HEK293 (cell line): Measurements from ENCODE around the gene ZNF599.

Source experiments
- CTCF ChIA-PET: fragments of 350-600 bp; formaldehyde crosslinking; extraction: SDS; loops from one replicate; lab custom pipeline; 2021; ENCODE audit warnings: antibody characterized with exemption; lab: Yijun Ruan, JAX
- POLR2A ChIA-PET: fragments of 300-600 bp; formaldehyde crosslinking; extraction: SDS; loops from one replicate; lab custom pipeline; 2020; ENCODE audit warnings: antibody characterized with exemption, inconsistent platforms; lab: Yijun Ruan, JAX
- H3K27ac ChIP-seq: fragments of 200-500 bp; sonication (Bioruptor generic); 2 replicates; pipeline ENCODE4 v1.5.1; 2014; ENCODE audit warnings: low read depth, low read length, control low read depth, inconsistent platforms; ENCODE audit errors: extremely low read depth
- H3K36me3 ChIP-seq, 2 experiments: fragments of 200-500 bp in 1 of 2; sonication (Bioruptor generic) in 1 of 2; 1 replicate in 1 of 2; 2 replicates in 1 of 2; pipeline ENCODE4 v1.5.1; 2014 to 2017; ENCODE audit warnings: inconsistent platforms in 2 of 2, low read length in 2 of 2; ENCODE audit not compliant: control insufficient read depth in 2 of 2, insufficient read depth in 1 of 2
- H3K4me1 ChIP-seq: fragments of 200-500 bp; sonication (Bioruptor generic); 2 replicates; pipeline ENCODE4 v1.5.1; 2014; ENCODE audit warnings: mild to moderate bottlenecking, low read length, inconsistent platforms; ENCODE audit not compliant: control insufficient read depth, insufficient read depth
- H3K4me3 ChIP-seq: 2 replicates; pipeline ENCODE4 v1.5.1; 2011; ENCODE audit warnings: low read depth, mild to moderate bottlenecking, control low read depth, low read length, moderate library complexity
- H3K9me3 ChIP-seq: fragments of 200-500 bp; sonication (Bioruptor generic); 2 replicates; pipeline ENCODE4 v1.5.1; 2014; ENCODE audit warnings: low read depth, low read length, inconsistent platforms; ENCODE audit not compliant: control insufficient read depth, insufficient read depth
- GLI2 ChIP-seq: fragments of 450-650 bp; formaldehyde crosslinking; IDR thresholded peaks from 2 replicates; pipeline ENCODE4; 2017; ENCODE audit warnings: missing biosample characterization, missing genetic modification characterization, low read depth, borderline replicate concordance
- HOXC10 ChIP-seq: sonication (generic); formaldehyde crosslinking; IDR thresholded peaks from 2 replicates; pipeline ENCODE4 v1.8.1; 2023; ENCODE audit warnings: mild to moderate bottlenecking, missing genetic modification reagents
- HOXD13 ChIP-seq: sonication (generic); formaldehyde crosslinking; IDR thresholded peaks from 2 replicates; pipeline ENCODE4 v1.8.0; 2022; ENCODE audit warnings: missing genetic modification reagents, borderline replicate concordance
- KLF8 ChIP-seq: fragments of 450-650 bp; formaldehyde crosslinking; IDR thresholded peaks from 2 replicates; pipeline ENCODE4 v1.5.1; 2016; ENCODE audit warnings: missing biosample characterization, missing genetic modification characterization
- RBAK ChIP-seq: fragments of 450-650 bp; formaldehyde crosslinking; IDR thresholded peaks from 2 replicates; pipeline ENCODE4 v1.5.1; 2016; ENCODE audit warnings: missing biosample characterization, missing genetic modification characterization
- SCRT2 ChIP-seq: fragments of 450-650 bp; formaldehyde crosslinking; IDR thresholded peaks from 2 replicates; pipeline ENCODE4 v1.5.1; 2016; ENCODE audit warnings: missing biosample characterization, missing genetic modification characterization
- SP7 ChIP-seq: fragments of 450-650 bp; formaldehyde crosslinking; IDR thresholded peaks from 2 replicates; pipeline ENCODE4 v1.5.1; 2016; ENCODE audit warnings: missing biosample characterization, missing genetic modification characterization
- TRIM28 ChIP-seq: IDR thresholded peaks from 2 replicates; pipeline ENCODE4 v1.6.1; 2011; ENCODE audit warnings: low read length, control low read depth, borderline replicate concordance
- ZFHX2 ChIP-seq: fragments of 450-650 bp; formaldehyde crosslinking; conservative IDR thresholded peaks from 2 replicates; pipeline ENCODE4 v1.5.1; 2016; ENCODE audit warnings: missing biosample characterization, missing genetic modification characterization
- ZNF114 ChIP-seq: fragments of 450-650 bp; formaldehyde crosslinking; IDR thresholded peaks from 2 replicates; pipeline ENCODE4 v1.5.0; 2017; ENCODE audit warnings: missing biosample characterization, missing genetic modification characterization
- ZNF157 ChIP-seq: fragments of 450-650 bp; formaldehyde crosslinking; IDR thresholded peaks from 2 replicates; pipeline ENCODE4 v1.5.1; 2016; ENCODE audit warnings: missing biosample characterization, missing genetic modification characterization
- ZNF2 ChIP-seq: fragments of 450-650 bp; formaldehyde crosslinking; IDR thresholded peaks from 2 replicates; pipeline ENCODE4 v1.5.1; 2016; ENCODE audit warnings: missing biosample characterization, missing genetic modification characterization
- ZNF24 ChIP-seq: fragments of 450-650 bp; formaldehyde crosslinking; IDR thresholded peaks from 2 replicates; pipeline ENCODE4 v1.5.1; 2016; ENCODE audit warnings: missing biosample characterization, missing genetic modification characterization
- ZNF274 ChIP-seq, 2 experiments: fragments of 200-500 bp in 1 of 2; fragments of 450-650 bp in 1 of 2; sonication (Bioruptor generic) in 1 of 2; formaldehyde crosslinking in 1 of 2; IDR thresholded peaks; 2 replicates each; pipeline versions ENCODE4 v1.5.1 to v1.6.1; 2014 to 2016; ENCODE audit warnings: borderline replicate concordance in 1 of 2, inconsistent platforms in 1 of 2, low read length in 1 of 2, missing biosample characterization in 1 of 2, missing genetic modification characterization in 1 of 2
- ZNF335 ChIP-seq: fragments of 450-650 bp; formaldehyde crosslinking; conservative IDR thresholded peaks from 2 replicates; pipeline ENCODE4 v1.5.1; 2016; ENCODE audit warnings: missing biosample characterization, missing genetic modification characterization
- ZNF366 ChIP-seq: fragments of 450-650 bp; formaldehyde crosslinking; conservative IDR thresholded peaks from 2 replicates; pipeline ENCODE4 v1.5.1; 2016; ENCODE audit warnings: missing biosample characterization, missing genetic modification characterization
- ZNF423 ChIP-seq: fragments of 450-650 bp; formaldehyde crosslinking; IDR thresholded peaks from 2 replicates; pipeline ENCODE4 v1.5.1; 2016; ENCODE audit warnings: missing biosample characterization, missing genetic modification characterization
- ZNF544 ChIP-seq: fragments of 450-650 bp; formaldehyde crosslinking; IDR thresholded peaks from 2 replicates; pipeline ENCODE4 v1.5.0; 2017; ENCODE audit warnings: missing biosample characterization, missing genetic modification characterization
- ZNF549 ChIP-seq: fragments of 450-650 bp; IDR thresholded peaks from 2 replicates; pipeline ENCODE4 v1.5.1; 2018; ENCODE audit warnings: missing biosample characterization, missing genetic modification characterization, mild to moderate bottlenecking, inconsistent platforms, moderate library complexity
- ZNF621 ChIP-seq: fragments of 450-650 bp; formaldehyde crosslinking; IDR thresholded peaks from 2 replicates; pipeline ENCODE4 v1.5.1; 2017; ENCODE audit warnings: missing biosample characterization, missing genetic modification characterization
- ZNF654 ChIP-seq: fragments of 450-650 bp; formaldehyde crosslinking; IDR thresholded peaks from 2 replicates; pipeline ENCODE4 v1.5.1; 2016; ENCODE audit warnings: low read depth, missing biosample characterization, missing genetic modification characterization
- ZNF747 ChIP-seq: fragments of 450-650 bp; formaldehyde crosslinking; IDR thresholded peaks from 2 replicates; pipeline ENCODE4 v1.5.1; 2016; ENCODE audit warnings: missing biosample characterization, missing genetic modification characterization
- ZNF785 ChIP-seq: fragments of 450-650 bp; formaldehyde crosslinking; IDR thresholded peaks from 2 replicates; pipeline ENCODE4 v1.5.1; 2016; ENCODE audit warnings: missing biosample characterization, missing genetic modification characterization
- ZNF792 ChIP-seq: fragments of 450-650 bp; formaldehyde crosslinking; IDR thresholded peaks from 2 replicates; pipeline ENCODE4 v1.5.1; 2016; ENCODE audit warnings: missing biosample characterization, missing genetic modification characterization
- TF ChIP-seq, protein P1 (sequence below): fragments of 450-650 bp; formaldehyde crosslinking; IDR thresholded peaks from 2 replicates; pipeline ENCODE4 v1.5.1; 2017; ENCODE audit warnings: missing biosample characterization, missing genetic modification characterization
- TF ChIP-seq, protein P2 (sequence below): fragments of 450-650 bp; formaldehyde crosslinking; IDR thresholded peaks from 2 replicates; pipeline ENCODE4 v1.5.1; 2017; ENCODE audit warnings: missing biosample characterization, missing genetic modification characterization

Gene ZNF599

DNA sequence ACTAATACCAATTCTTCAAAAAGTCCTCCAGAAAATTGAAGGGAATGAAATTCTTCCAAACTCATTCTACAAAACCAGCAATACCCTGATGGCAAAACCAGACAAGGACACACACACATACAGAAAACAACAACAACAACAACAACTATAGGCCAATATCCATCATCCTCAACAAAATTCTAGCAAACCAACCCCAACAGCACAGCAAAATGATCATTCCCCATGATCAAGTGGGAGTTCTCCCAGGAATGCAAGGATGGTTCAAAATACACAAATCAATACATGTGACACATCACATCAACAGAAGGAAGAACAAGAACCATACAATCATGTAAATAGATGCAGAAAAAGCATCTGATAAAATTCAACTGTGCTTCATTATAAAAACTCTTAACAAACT lies 57.7 kb downstream of the ZNF599 start:
- CTCF ChIA-PET = interaction anchor here (0.9 to 6.9 kb wide), 3 partner anchors 10 to 158 kb away, joined by 3 to 163 read pairs (median 35); no protein-coding TSS in a partner anchor

DNA sequence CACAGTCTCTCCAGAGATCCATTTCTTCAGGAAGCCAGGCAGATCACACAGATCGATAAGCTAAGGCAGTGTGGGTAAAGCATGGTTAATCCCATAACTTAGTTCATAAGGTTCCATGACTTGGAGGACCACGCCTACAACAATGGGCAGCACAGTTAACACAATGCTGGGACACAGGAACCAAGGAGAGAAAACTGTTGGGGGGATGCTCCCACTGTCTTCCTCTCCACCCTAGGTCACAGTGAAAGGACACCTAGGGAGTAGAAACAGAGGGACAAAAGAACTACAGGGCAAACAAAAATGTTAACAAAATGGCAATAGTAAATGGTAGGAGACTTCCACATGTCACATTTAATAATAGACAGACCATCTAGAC lies 59.8 kb downstream of the ZNF599 start:
- H3K4me3 ChIP-seq = no peak overlapping the region
- H3K9me3 ChIP-seq = peaks cover 33% of the 10 kb centered on the region
- 0 out of 3 replicates have a peak, but pooled peaks cover 0 to 5% of the 10 kb centered on the region in 2 experiments for H3K36me3 ChIP-seq
- H3K4me1 ChIP-seq = no peaks in the 10 kb centered on the region
- POLR2A ChIA-PET = interaction anchor here (1.3 kb wide), 1 partner anchor 36 kb away, joined by 4 read pairs; the partner anchor contains the start of gene ZNF302
- no peak overlapping the region for H3K27ac ChIP-seq
- CTCF ChIA-PET = interaction anchor here (0.5 to 6.9 kb wide), 39 partner anchors 8 to 1297 kb away, joined by 3 to 163 read pairs (median 6); partner anchors contain the start of genes ZNF181, ZNF30 and ZNF302
- TF ChIP-seq ZNF544 (no peak), RBAK (no peak), TRIM28 (peak; percentile 98; the same call in 1 of the 2 replicates)

More for the DNA sequence above, 57.7 kb downstream of the ZNF599 start:
- Histone ChIP-seq H3K4me3 (no peak overlapping the region), H3K36me3 (peaks cover 0 to 8% of the 10 kb centered on the region in 2 experiments; a peak in 1 of 3 replicates), H3K27ac (no peak overlapping the region), H3K4me1 (no peaks in the 10 kb centered on the region), H3K9me3 (peaks cover 38% of the 10 kb centered on the region)
- no peak for TF ChIP-seq ZNF335 (tag by site-specific recombination)
- TF ChIP-seq ZNF274 (IDR thresholded peaks at IDR 0.05; ENCODE audit: low read length) = no peak
- peak; percentile 83; the same call in 1 of the 2 replicates for TF ChIP-seq ZNF274 (tag by site-specific recombination; IDR thresholded peaks at IDR 0.05; ENCODE audit: borderline replicate concordance)
- 0 out of 2 replicates have a peak, but pooled peaks have one; percentile 55 for TF ChIP-seq ZNF114 (tag by site-specific recombination)
- TF ChIP-seq ZNF549 (tag by site-specific recombination) = no peak
- TF ChIP-seq ZNF157 (tag by site-specific recombination) = 0 out of 2 replicates have a peak, but pooled peaks have one; percentile 29
- TF ChIP-seq ZNF785 (tag by site-specific recombination) = no peak
- no peak for TF ChIP-seq ZFHX2 (tag by site-specific recombination)
- no peak for TF ChIP-seq GLI2 (tag by site-specific recombination)
- POLR2A ChIA-PET = no interaction called here

DNA sequence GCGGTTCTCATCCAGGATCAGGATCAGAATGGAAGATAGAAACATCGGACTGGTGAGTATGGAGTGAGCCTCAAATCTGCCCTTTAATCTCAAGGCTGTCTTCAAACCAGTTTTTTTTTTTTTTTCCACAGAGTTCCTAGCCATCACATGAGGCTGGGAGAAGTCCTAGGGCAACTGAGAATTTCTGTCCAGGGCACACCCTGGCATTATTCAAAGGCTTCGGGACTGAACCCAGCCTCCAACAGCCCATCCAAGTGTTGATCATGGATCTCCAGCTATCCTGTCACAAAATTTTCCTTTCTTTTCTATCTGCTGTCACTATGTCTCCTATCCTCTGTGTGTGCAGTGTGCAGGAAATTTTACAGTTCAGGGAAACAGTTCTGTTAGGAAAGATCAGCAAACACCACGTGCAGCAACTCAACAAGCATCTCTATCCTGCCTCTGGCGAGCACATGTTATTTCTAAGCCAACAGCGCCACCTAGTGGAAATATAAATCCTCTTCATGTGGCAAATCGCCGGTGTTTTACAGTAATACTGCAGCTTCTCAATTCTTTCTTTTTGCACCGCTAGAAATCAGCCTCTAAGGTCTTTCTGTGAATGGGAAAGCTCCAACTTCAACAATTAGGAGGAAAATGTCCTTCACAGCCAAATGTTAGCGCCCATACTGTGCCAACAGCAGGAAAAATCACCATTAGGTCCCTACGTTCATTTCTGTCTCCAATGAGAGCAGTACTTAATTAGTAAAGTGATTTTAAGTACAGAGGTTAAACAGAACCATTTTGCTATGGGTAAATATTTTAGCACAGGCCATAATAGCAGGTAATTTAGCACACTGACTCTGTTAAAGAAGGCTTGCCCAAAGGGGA lies 60.4 kb downstream of the ZNF599 start:
- no peaks in the 10 kb centered on the region for H3K4me1 ChIP-seq
- H3K27ac ChIP-seq = no peak overlapping the region
- CTCF ChIA-PET = interaction anchor here (0.5 to 6.9 kb wide), 63 partner anchors 9 to 1297 kb away, joined by 3 to 163 read pairs (median 4); partner anchors contain the start of genes ZNF181, ZNF30 and ZNF302
- POLR2A ChIA-PET = interaction anchor here (1.3 kb wide), 1 partner anchor 35 kb away, joined by 4 read pairs; the partner anchor contains the start of gene ZNF302
- no peak overlapping the region for H3K4me3 ChIP-seq
- H3K9me3 ChIP-seq = peaks cover 37% of the 10 kb centered on the region
- 0 out of 3 replicates have a peak, but pooled peaks cover 0 to 5% of the 10 kb centered on the region in 2 experiments for H3K36me3 ChIP-seq
- TF ChIP-seq HOXD13 (CRISPR knock-in tag) (no peak), SP7 (tag by site-specific recombination) (peak; percentile 25; the same call in 1 of the 2 replicates), SCRT2 (tag by site-specific recombination) (peak; percentile 89), ZNF785 (tag by site-specific recombination) (no peak), KLF8 (tag by site-specific recombination) (no peak), ZNF366 (tag by site-specific recombination) (no peak), ZNF621 (tag by site-specific recombination) (no peak), ZNF423 (tag by site-specific recombination) (no peak), ZNF24 (tag by site-specific recombination) (no peak), ZNF792 (tag by site-specific recombination) (no peak), ZNF2 (tag by site-specific recombination) (peak; percentile 79; the same call in 1 of the 2 replicates), ZNF747 (tag by site-specific recombination) (no peak), HOXC10 (CRISPR knock-in tag) (no peak), ZNF654 (tag by site-specific recombination) (peak; percentile 100)
- TF ChIP-seq, protein P1, sequence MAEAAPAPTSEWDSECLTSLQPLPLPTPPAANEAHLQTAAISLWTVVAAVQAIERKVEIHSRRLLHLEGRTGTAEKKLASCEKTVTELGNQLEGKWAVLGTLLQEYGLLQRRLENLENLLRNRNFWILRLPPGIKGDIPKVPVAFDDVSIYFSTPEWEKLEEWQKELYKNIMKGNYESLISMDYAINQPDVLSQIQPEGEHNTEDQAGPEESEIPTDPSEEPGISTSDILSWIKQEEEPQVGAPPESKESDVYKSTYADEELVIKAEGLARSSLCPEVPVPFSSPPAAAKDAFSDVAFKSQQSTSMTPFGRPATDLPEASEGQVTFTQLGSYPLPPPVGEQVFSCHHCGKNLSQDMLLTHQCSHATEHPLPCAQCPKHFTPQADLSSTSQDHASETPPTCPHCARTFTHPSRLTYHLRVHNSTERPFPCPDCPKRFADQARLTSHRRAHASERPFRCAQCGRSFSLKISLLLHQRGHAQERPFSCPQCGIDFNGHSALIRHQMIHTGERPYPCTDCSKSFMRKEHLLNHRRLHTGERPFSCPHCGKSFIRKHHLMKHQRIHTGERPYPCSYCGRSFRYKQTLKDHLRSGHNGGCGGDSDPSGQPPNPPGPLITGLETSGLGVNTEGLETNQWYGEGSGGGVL (tag by site-specific recombination) = no peak
- TF ChIP-seq, protein P2, sequence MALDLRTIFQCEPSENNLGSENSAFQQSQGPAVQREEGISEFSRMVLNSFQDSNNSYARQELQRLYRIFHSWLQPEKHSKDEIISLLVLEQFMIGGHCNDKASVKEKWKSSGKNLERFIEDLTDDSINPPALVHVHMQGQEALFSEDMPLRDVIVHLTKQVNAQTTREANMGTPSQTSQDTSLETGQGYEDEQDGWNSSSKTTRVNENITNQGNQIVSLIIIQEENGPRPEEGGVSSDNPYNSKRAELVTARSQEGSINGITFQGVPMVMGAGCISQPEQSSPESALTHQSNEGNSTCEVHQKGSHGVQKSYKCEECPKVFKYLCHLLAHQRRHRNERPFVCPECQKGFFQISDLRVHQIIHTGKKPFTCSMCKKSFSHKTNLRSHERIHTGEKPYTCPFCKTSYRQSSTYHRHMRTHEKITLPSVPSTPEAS (tag by site-specific recombination) = peak; percentile 78
